HG02840 (cell line): ENCODE data around the gene ABI3BP.
A peak's percentile ranks its signal among the peaks of the same experiment; 100 is the strongest.

Experiments used
- ATAC-seq: cut with Tn5 transposase; IDR thresholded peaks from one replicate; pipeline ENCODE4 v1.9.1; 2021; ENCODE audit warnings: mild to moderate bottlenecking, moderate library complexity, moderate number of reproducible peaks; ENCODE audit not compliant: unreplicated experiment, low FRiP score

Gene ABI3BP

DNA sequence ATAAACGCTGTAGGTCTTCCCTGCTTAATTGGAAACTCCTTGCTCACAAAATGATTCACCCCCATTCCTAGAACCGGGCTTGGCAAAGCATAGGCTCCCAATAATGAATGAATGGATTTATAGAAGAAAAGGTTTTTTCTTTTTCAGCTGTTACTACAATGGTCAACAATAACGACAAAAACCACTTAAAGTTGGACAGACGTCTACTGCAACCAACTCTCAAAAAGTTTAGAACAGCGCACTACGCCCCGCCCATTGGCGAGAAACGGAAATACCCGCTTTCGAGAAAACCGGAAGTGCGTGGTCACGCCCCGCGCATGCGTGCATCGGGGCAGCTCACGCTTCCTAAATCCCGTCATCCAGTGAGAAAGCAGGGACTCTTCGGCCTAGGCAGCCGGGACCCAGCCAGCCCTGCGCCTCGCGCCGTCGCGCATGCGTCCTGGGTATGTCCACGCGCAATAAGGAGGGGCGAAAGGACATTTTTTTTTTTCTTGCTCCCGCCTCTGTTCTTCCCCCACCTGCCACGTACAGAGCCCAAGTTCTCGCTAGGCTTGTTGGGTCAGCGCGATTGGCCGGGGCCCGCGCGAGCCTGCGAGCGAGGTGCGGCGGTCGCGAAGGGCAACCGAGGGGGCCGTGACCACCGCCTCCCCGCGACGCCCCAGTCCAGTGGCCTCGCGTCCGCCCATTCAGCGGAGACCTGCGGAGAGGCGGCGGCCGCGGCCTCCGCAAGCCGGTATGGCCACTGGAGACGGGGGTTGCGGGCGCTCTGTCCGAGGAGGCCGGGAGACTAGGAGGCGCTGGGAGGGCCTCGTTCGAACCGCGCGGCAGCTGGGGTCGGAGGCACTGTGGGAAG, 284.0 kb downstream of the ABI3BP start, which contains the start of gene TFG:
TFG (plus strand) TSS at position 506 of the 853 bp plus-strand sequence. CDS start 4,192 bp downstream, outside the sequence.
- peak; percentile 97 for ATAC-seq

- no peak for ATAC-seq
Measured at GRCh38 chr3:100708644-100708988, 284.6 kb downstream of the ABI3BP start.

- ATAC-seq = no peak
Measured at GRCh38 chr3:100706365-100706764, 286.9 kb downstream of the ABI3BP start.

GRCh38 chr3:100703865-100704264, 289.4 kb downstream of the ABI3BP start:
- no peak for ATAC-seq

DNA sequence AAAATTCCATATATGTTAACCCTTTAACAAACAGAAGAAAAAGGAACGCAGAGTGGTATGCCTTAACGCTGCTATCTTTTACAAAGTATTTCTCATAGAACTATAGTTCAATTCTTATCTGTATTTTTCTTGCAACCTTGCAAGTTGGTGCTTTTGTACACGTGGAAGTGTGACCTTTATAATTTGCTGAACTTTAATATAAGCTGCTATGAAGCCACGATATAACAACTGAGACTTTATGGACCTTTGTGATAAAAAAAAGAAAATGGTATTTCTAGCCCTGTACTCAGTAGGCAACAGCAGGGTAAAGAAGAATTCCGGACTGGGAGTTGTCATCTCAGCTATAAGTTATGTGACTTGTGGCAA, 290.3 kb downstream of the ABI3BP start:
- ATAC-seq = no peak

- ATAC-seq = no peak
Measured at GRCh38 chr3:100702082-100702979, 290.9 kb downstream of the ABI3BP start.

DNA sequence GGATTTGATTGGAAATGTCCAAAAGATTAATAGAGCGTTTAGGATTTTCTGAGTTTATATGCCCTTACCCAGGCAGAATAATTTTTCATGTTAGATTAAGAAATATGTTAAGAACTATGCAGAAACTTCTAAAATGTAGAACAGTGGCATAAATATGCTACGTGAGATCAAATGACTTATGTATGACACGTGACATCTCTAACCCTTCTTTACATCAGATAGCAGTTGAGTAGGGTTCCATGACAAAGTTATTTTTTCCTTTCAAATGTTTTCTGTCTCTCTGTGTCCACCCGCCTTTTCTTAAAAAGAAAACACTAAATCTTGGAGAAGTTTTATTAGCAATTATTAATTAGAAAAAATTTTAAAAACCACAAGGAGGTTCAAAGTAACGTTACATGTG, 292.5 kb downstream of the ABI3BP start:
- no peak for ATAC-seq
